ENCODE measurements around the gene ASMTL.
A peak's percentile ranks its signal among the peaks of the same experiment; 100 is the strongest.

Gene ASMTL

DNA sequence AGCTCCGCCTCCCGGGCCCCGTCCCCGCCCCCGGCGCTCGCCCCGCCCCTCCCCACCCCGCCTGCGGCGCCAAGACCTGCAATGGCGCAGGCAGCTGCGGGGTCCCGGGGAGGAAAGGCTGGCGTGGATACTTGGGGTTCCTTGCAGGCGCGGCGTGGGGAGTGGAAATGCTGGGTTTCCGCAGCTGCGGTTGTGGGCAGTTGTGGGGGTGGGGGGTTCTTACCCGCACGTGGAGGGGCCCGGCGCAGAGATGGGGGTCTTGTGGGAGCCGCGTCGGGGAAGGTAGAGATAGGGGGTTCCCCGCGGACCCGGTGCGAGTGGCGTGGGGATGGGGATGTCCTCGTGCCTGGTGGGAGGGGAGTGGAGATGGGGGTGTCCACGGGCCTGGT lies 680 bp upstream of the ASMTL start:
- no peak for DNase-seq (ENCODE audit: extremely low spot score)
- POLR2A ChIA-PET = no interaction called here
- TF ChIP-seq L3MBTL2 (conservative IDR thresholded peaks at IDR 0.05) (0 out of 2 replicates have a peak, but pooled peaks have one; percentile 10), FOXM1 (IDR thresholded peaks at IDR 0.05; ENCODE audit: borderline replicate concordance) (no peak), TARDBP (IDR thresholded peaks at IDR 0.05) (peak; percentile 96)
- CTCF ChIA-PET = no interaction called here

DNA sequence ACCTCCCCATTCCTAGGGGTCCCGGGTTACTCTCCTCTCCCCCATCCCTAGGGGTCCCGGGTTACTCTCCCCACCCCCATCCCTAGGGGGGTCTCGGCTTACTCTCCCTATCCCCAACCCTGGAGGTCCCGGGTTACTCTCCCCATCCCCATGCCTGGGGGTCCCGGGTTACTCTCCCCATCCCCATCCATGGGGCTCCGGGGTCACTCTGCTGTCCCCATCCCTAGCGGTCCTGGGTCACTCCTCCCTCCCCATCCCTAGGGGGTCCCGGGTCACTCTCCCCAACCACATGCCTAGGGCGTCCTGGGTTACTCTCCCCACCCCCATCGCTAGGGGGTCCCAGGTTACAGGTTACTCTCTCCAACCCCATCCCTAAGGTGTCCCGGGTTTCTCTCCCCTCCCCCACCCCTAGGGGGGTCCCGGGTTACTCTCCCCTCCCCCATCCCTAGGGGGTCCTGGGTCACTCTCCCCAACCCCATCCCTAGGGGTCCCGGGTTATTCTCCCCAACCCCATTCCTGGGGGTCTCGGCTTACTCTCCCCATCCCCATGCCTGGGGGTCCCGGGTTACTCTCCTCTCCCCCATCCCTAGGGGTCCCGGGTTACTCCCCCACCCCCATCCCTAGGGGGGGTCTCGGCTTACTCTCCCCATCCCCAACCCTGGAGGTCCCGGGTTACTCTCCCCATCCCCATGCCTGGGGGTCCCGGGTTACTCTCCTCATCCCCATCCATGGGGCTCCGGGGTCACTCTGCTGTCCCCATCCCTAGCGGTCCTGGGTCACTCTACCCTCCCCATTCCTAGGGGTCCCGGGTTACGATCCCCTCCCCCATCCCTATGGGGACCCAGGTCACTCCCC lies 821 bp downstream of the ASMTL start:
- DNase-seq (ENCODE audit: extremely low spot score) = no peak
- POLR2A ChIA-PET = no interaction called here
- no peak for TF ChIP-seq SUZ12 (IDR thresholded peaks at IDR 0.05)
- no peak for TF ChIP-seq FOXA1 (IDR thresholded peaks at IDR 0.05)
- CTCF ChIA-PET = no interaction called here

GRCh38 chrX:1451251-1451660 lies 1.5 kb downstream of the ASMTL start:
- ChIA-PET CTCF (no interaction called here), POLR2A (no interaction called here)
- TF ChIP-seq FOXK2 (IDR thresholded peaks at IDR 0.05) = no peak
- TF ChIP-seq ARNT (IDR thresholded peaks at IDR 0.05) = no peak
- no peak for TF ChIP-seq ELF4 (IDR thresholded peaks at IDR 0.05)
- no peak for TF ChIP-seq HDGF (IDR thresholded peaks at IDR 0.05; ENCODE audit: borderline replicate concordance)
- TF ChIP-seq NFRKB (IDR thresholded peaks at IDR 0.05) = no peak
- no peak for TF ChIP-seq TARDBP (IDR thresholded peaks at IDR 0.05)
- TF ChIP-seq FOXA1 (IDR thresholded peaks at IDR 0.05) = no peak
- no peak for TF ChIP-seq SP1 (IDR thresholded peaks at IDR 0.05)
- TF ChIP-seq BHLHE40 (IDR thresholded peaks at IDR 0.05; ENCODE audit: borderline replicate concordance) = no peak
- TF ChIP-seq FOXM1 (IDR thresholded peaks at IDR 0.05; ENCODE audit: borderline replicate concordance) = no peak
- no peak for TF ChIP-seq SUZ12 (IDR thresholded peaks at IDR 0.05)
- TF ChIP-seq CTBP1 (IDR thresholded peaks at IDR 0.05; ENCODE audit: borderline replicate concordance) = no peak
- TF ChIP-seq PKNOX1 (IDR thresholded peaks at IDR 0.05) = no peak
- TF ChIP-seq L3MBTL2 (conservative IDR thresholded peaks at IDR 0.05) = no peak
- TF ChIP-seq ZNF384 (IDR thresholded peaks at IDR 0.05) = no peak
- TF ChIP-seq LEF1 (IDR thresholded peaks at IDR 0.05; ENCODE audit: borderline replicate concordance) = no peak
- DNase-seq (ENCODE audit: extremely low spot score) = no peak

- CTCF ChIA-PET = no interaction called here
- TF ChIP-seq FOXM1 (IDR thresholded peaks at IDR 0.05; ENCODE audit: borderline replicate concordance) = no peak
- TF ChIP-seq L3MBTL2 (conservative IDR thresholded peaks at IDR 0.05) = no peak
- TF ChIP-seq SP1 (IDR thresholded peaks at IDR 0.05) = no peak
- TF ChIP-seq PKNOX1 (IDR thresholded peaks at IDR 0.05) = no peak
- no peak for TF ChIP-seq TARDBP (IDR thresholded peaks at IDR 0.05)
- no peak for TF ChIP-seq FOXA1 (IDR thresholded peaks at IDR 0.05)
- TF ChIP-seq NFRKB (IDR thresholded peaks at IDR 0.05) = no peak
- TF ChIP-seq ZNF384 (IDR thresholded peaks at IDR 0.05) = no peak
- TF ChIP-seq ARNT (IDR thresholded peaks at IDR 0.05) = no peak
- TF ChIP-seq SUZ12 (IDR thresholded peaks at IDR 0.05) = no peak
- TF ChIP-seq BHLHE40 (IDR thresholded peaks at IDR 0.05; ENCODE audit: borderline replicate concordance) = no peak
- no peak for TF ChIP-seq FOXK2 (IDR thresholded peaks at IDR 0.05)
- TF ChIP-seq LEF1 (IDR thresholded peaks at IDR 0.05; ENCODE audit: borderline replicate concordance) = no peak
- TF ChIP-seq ELF4 (IDR thresholded peaks at IDR 0.05) = no peak
- TF ChIP-seq HDGF (IDR thresholded peaks at IDR 0.05; ENCODE audit: borderline replicate concordance) = no peak
- no peak for TF ChIP-seq CTBP1 (IDR thresholded peaks at IDR 0.05; ENCODE audit: borderline replicate concordance)
- no peak for DNase-seq (ENCODE audit: extremely low spot score)
- POLR2A ChIA-PET = no interaction called here
These were observed 2.1 kb downstream of the ASMTL start for GRCh38 chrX:1450361-1451161.

GRCh38 chrX:1449823-1450149 lies 2.9 kb downstream of the ASMTL start:
- TF ChIP-seq ELF4 (IDR thresholded peaks at IDR 0.05) (no peak), TARDBP (IDR thresholded peaks at IDR 0.05) (no peak), ARNT (IDR thresholded peaks at IDR 0.05) (no peak), L3MBTL2 (conservative IDR thresholded peaks at IDR 0.05) (no peak), HDGF (IDR thresholded peaks at IDR 0.05; ENCODE audit: borderline replicate concordance) (no peak), ZNF384 (IDR thresholded peaks at IDR 0.05) (no peak), FOXA1 (IDR thresholded peaks at IDR 0.05) (no peak), BHLHE40 (IDR thresholded peaks at IDR 0.05; ENCODE audit: borderline replicate concordance) (no peak), FOXK2 (IDR thresholded peaks at IDR 0.05) (no peak), FOXM1 (IDR thresholded peaks at IDR 0.05; ENCODE audit: borderline replicate concordance) (no peak), NFRKB (IDR thresholded peaks at IDR 0.05) (no peak), SUZ12 (IDR thresholded peaks at IDR 0.05) (no peak), CTBP1 (IDR thresholded peaks at IDR 0.05; ENCODE audit: borderline replicate concordance) (no peak), LEF1 (IDR thresholded peaks at IDR 0.05; ENCODE audit: borderline replicate concordance) (no peak), SP1 (IDR thresholded peaks at IDR 0.05) (no peak), PKNOX1 (IDR thresholded peaks at IDR 0.05) (no peak)
- no peak for DNase-seq (ENCODE audit: extremely low spot score)
- ChIA-PET POLR2A (no interaction called here), CTCF (no interaction called here)
